ENCODE measurements around the gene CAMTA1. TPM values are rescaled to one million over a fixed set of nuclear protein-coding genes. Genes with fewer than 3 reads are reported as not detected.

CAMTA1 gene
- total RNA-seq, 1 experiment from 2014 or later: 118 TPM

DNA sequence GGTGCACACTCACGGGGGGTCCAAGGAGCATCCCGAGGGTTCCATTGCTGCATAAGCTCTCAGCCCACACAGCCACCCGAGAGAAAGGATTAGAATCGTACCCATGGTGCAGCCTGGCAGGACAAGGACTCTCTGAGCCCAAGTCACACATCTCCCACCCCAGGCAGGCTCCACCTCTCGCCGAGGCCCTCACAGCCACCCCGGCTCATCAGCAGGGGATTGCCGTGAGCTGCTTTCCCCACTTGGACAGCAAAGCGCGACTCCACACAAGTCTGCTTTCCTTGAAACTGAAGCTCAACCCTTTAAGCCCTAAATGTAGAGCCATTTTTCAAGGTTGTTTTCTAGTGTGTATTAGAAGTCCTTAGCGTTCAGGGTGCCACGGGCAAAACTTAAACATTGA, 679.5 kb downstream of the CAMTA1 start:
- peaks cover 2% of the 10 kb centered on the region; the same call in 1 of the 2 replicates for H4K20me1 ChIP-seq (ENCODE audit: insufficient read depth, low read depth, low read length)
- H3K9me2 ChIP-seq (replicated peaks; ENCODE audit: insufficient read depth, low read length): no peaks in the 10 kb centered on the region
- H3K27ac ChIP-seq (ENCODE audit: low read length): no peak overlapping the region
- DNase-seq: no peak
- H3K79me2 ChIP-seq (ENCODE audit: low read length): no peaks in the 10 kb centered on the region
- no peaks in the 10 kb centered on the region for H3K36me3 ChIP-seq (ENCODE audit: insufficient read depth, low read length)
- H3K4me1 ChIP-seq (ENCODE audit: low read length): peaks cover under 1% of the 10 kb centered on the region; the same call in 1 of the 2 replicates
- no peaks in the 10 kb centered on the region for H3K27me3 ChIP-seq (ENCODE audit: low read length)
- H3K9ac ChIP-seq (ENCODE audit: low read length): no peak overlapping the region
- H3K4me2 ChIP-seq (ENCODE audit: low read depth, low read length, poor library complexity, severe bottlenecking): no peak overlapping the region
- no peak overlapping the region for H2AFZ ChIP-seq (ENCODE audit: low read length)
- H3K9me3 ChIP-seq (ENCODE audit: low read length): no peaks in the 10 kb centered on the region
- no peak overlapping the region for H3K4me3 ChIP-seq (ENCODE audit: low read length)

DNA sequence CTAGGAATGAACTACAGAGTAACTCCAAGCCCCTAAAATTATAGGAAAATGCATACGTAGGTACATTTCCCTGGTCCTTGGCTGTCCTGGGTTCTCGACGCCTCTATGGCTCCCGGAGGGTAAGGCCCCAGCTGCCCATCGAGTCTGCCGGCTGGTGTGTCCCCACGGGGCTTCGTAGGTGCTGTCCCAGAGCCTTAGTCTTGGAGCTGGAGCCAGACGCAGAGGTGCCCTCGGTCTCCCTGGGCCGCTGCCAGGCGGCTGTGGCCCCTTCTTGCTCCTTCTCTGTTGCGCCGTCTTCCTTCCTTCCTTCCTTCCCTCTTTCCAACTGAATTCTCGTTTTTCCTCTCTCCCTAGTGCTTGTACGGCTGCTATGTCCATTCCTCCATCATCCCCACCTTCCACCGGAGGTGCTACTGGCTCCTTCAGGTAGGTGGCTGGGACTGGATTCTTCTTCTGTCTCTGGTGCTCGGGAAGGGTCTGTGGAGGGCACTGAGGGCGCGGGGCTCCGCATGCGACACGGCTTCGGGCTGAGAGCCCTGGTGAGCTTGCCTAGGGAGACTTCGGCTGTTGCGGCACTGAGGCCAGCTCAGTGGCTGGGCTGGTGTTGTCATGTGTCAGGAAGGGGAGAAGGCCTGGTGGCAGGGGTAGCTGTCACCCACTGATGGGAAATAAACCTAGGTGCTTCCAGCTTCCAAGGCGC, 682.4 kb downstream of the CAMTA1 start:
- no peaks in the 10 kb centered on the region for H3K4me1 ChIP-seq (ENCODE audit: low read length)
- H3K27me3 ChIP-seq (ENCODE audit: low read length): no peaks in the 10 kb centered on the region
- H3K9me2 ChIP-seq (replicated peaks; ENCODE audit: insufficient read depth, low read length): no peaks in the 10 kb centered on the region
- H2AFZ ChIP-seq (ENCODE audit: low read length): no peak overlapping the region
- no peak overlapping the region for H3K9ac ChIP-seq (ENCODE audit: low read length)
- no peak overlapping the region for H3K27ac ChIP-seq (ENCODE audit: low read length)
- H3K4me3 ChIP-seq (ENCODE audit: low read length): no peak overlapping the region
- DNase-seq: no peak
- no peaks in the 10 kb centered on the region for H3K79me2 ChIP-seq (ENCODE audit: low read length)
- peaks cover 7% of the 10 kb centered on the region; the same call in 1 of the 2 replicates for H4K20me1 ChIP-seq (ENCODE audit: insufficient read depth, low read depth, low read length)
- no peaks in the 10 kb centered on the region for H3K9me3 ChIP-seq (ENCODE audit: low read length)
- no peak overlapping the region for H3K4me2 ChIP-seq (ENCODE audit: low read depth, low read length, poor library complexity, severe bottlenecking)
- H3K36me3 ChIP-seq (ENCODE audit: insufficient read depth, low read length): no peaks in the 10 kb centered on the region

DNA sequence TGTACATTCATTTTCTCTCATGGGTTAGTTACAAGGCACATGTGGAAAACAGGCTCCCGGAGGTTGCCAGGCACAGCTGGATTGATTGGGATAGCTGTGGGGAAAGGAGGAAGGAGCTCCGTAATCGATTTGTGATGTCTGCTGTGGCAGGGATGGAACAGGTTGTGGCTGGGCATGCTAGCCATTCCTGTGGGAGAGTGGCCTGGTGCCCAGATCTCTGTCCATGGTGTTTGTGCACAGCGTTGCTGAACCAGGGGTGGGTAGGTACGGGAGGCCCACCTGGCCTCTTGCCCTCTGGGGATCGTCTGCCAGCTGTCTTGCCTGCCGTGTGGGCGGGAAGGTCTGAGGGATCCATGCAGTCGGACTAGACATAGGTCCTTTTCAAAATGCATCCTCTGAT, 683.0 kb downstream of the CAMTA1 start:
- H3K27ac ChIP-seq (ENCODE audit: low read length): no peak overlapping the region
- H3K9me2 ChIP-seq (replicated peaks; ENCODE audit: insufficient read depth, low read length): no peaks in the 10 kb centered on the region
- H4K20me1 ChIP-seq (ENCODE audit: insufficient read depth, low read depth, low read length): peaks cover 7% of the 10 kb centered on the region; the same call in 1 of the 2 replicates
- no peak for DNase-seq
- no peaks in the 10 kb centered on the region for H3K27me3 ChIP-seq (ENCODE audit: low read length)
- no peaks in the 10 kb centered on the region for H3K4me1 ChIP-seq (ENCODE audit: low read length)
- H3K4me3 ChIP-seq (ENCODE audit: low read length): no peak overlapping the region
- no peaks in the 10 kb centered on the region for H3K36me3 ChIP-seq (ENCODE audit: insufficient read depth, low read length)
- H3K9ac ChIP-seq (ENCODE audit: low read length): no peak overlapping the region
- H3K79me2 ChIP-seq (ENCODE audit: low read length): no peaks in the 10 kb centered on the region
- no peak overlapping the region for H3K4me2 ChIP-seq (ENCODE audit: low read depth, low read length, poor library complexity, severe bottlenecking)
- H3K9me3 ChIP-seq (ENCODE audit: low read length): no peaks in the 10 kb centered on the region
- H2AFZ ChIP-seq (ENCODE audit: low read length): no peak overlapping the region

DNA sequence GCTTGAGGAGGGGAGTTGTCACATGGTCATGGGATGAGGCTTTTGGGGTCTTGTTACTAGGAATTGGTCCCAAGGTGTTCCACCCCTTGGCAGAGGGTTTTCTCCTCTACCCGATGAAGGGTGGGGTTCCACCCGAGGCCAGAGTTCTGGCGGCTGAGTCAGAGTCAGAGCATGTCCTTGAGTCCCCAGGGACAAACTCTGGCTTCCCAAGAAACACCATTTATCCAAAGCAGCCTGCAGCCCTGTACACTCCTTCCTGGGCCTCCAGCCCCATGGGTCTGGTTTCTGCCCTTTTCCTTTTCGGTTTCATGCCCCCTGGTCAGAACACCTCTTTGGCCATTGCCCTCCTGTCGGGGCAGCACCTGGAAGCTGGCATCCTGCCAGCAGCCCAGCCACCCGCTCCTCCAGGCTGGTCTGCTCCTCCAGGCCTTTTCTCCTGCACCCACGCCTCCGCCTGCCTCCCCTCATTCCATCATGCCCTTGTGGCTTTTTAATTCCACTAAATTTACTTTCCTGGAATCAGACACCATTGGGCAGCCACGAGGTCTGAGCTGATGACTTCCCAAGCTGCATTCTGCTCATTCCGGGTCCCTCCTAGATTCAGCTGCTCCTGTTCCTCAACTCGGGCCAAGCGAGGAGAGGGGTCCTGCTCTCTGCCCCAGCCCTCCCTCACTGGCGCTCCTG, 684.1 kb downstream of the CAMTA1 start:
- H3K9ac ChIP-seq (ENCODE audit: low read length): no peak overlapping the region
- H3K4me2 ChIP-seq (ENCODE audit: low read depth, low read length, poor library complexity, severe bottlenecking): no peak overlapping the region

DNA sequence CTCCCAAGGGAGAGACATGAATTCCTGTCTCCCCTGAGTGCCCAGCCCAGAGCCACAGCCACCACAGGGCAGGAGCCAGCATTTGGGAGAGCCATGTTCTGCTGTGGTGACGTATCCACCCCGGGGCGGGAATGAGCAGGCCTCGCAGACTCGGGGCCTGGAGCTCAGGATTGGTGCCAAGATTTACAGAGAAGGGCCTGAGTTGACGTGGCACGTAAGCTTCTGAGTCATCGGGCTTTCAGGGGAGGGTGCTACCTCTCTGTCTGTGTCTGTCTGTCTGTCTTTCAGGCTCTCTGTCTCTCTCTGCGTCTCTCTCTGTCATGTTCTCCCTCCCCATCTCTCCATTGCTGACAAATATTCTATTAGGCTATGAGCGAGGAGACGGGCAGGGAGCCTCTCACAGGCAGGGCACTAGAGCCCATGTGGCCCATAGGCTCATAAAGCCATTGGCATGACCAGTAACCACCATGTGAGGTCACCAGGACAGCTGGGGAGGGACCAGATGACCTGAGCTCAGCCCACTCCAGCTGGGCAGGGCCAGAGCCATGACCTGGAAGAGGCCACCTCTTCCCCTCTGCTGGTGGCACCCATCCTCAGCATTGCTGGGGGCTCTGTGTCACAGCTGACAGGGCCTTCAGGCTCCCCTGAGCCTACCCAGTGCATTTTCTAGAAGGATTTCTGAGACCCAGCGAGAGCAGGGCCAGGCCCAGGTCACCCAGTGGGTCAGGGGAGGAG, 685.8 kb downstream of the CAMTA1 start:
- no peaks in the 10 kb centered on the region for H3K27me3 ChIP-seq (ENCODE audit: low read length)
- no peak overlapping the region for H3K27ac ChIP-seq (ENCODE audit: low read length)
- H3K9ac ChIP-seq (ENCODE audit: low read length): no peak overlapping the region
- H3K36me3 ChIP-seq (ENCODE audit: insufficient read depth, low read length): no peaks in the 10 kb centered on the region
- no peak for DNase-seq
- H2AFZ ChIP-seq (ENCODE audit: low read length): no peak overlapping the region
- no peaks in the 10 kb centered on the region for H3K4me1 ChIP-seq (ENCODE audit: low read length)
- peaks cover 13% of the 10 kb centered on the region; the same call in 1 of the 2 replicates for H4K20me1 ChIP-seq (ENCODE audit: insufficient read depth, low read depth, low read length)
- no peaks in the 10 kb centered on the region for H3K9me3 ChIP-seq (ENCODE audit: low read length)
- H3K4me3 ChIP-seq (ENCODE audit: low read length): no peak overlapping the region
- H3K9me2 ChIP-seq (replicated peaks; ENCODE audit: insufficient read depth, low read length): no peaks in the 10 kb centered on the region
- H3K4me2 ChIP-seq (ENCODE audit: low read depth, low read length, poor library complexity, severe bottlenecking): no peak overlapping the region
- no peaks in the 10 kb centered on the region for H3K79me2 ChIP-seq (ENCODE audit: low read length)

More for the DNA sequence above, 684.1 kb downstream of the CAMTA1 start:
- H3K27ac ChIP-seq (ENCODE audit: low read length): no peak overlapping the region
- no peaks in the 10 kb centered on the region for H3K79me2 ChIP-seq (ENCODE audit: low read length)
- no peaks in the 10 kb centered on the region for H3K4me1 ChIP-seq (ENCODE audit: low read length)
- peaks cover 7% of the 10 kb centered on the region; the same call in 1 of the 2 replicates for H4K20me1 ChIP-seq (ENCODE audit: insufficient read depth, low read depth, low read length)
- H3K4me3 ChIP-seq (ENCODE audit: low read length): no peak overlapping the region
- no peak overlapping the region for H2AFZ ChIP-seq (ENCODE audit: low read length)
- no peaks in the 10 kb centered on the region for H3K36me3 ChIP-seq (ENCODE audit: insufficient read depth, low read length)
- H3K27me3 ChIP-seq (ENCODE audit: low read length): no peaks in the 10 kb centered on the region
- H3K9me2 ChIP-seq (replicated peaks; ENCODE audit: insufficient read depth, low read length): no peaks in the 10 kb centered on the region
- no peaks in the 10 kb centered on the region for H3K9me3 ChIP-seq (ENCODE audit: low read length)
- no peak for DNase-seq

DNA sequence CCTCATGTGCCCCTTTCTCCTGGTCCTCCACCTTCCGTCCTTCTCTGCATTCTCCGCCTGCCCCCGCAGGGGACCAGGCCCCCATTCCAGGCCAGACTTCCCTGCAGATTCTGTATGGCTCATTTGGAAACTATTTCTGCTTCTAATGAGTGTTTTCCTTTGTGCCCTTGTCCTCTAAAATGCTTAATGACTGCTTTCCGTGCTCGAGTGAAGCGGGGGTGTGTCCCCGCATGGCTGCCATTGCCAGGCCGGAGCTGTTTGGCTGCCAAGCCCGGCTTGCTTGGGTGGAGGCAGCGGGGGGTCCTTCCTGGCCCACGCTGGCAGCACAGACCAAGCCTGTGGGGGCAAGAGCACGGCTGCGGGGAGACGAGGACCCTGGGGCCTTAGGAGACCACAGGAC, 686.6 kb downstream of the CAMTA1 start:
- no peaks in the 10 kb centered on the region for H3K36me3 ChIP-seq (ENCODE audit: insufficient read depth, low read length)
- no peak for DNase-seq
- no peak overlapping the region for H3K9ac ChIP-seq (ENCODE audit: low read length)
- H3K9me2 ChIP-seq (replicated peaks; ENCODE audit: insufficient read depth, low read length): no peaks in the 10 kb centered on the region
- peaks cover 13% of the 10 kb centered on the region; the same call in 1 of the 2 replicates for H4K20me1 ChIP-seq (ENCODE audit: insufficient read depth, low read depth, low read length)
- no peak overlapping the region for H3K4me2 ChIP-seq (ENCODE audit: low read depth, low read length, poor library complexity, severe bottlenecking)
- no peak overlapping the region for H3K4me3 ChIP-seq (ENCODE audit: low read length)
- no peak overlapping the region for H3K27ac ChIP-seq (ENCODE audit: low read length)
- H3K4me1 ChIP-seq (ENCODE audit: low read length): no peaks in the 10 kb centered on the region
- H2AFZ ChIP-seq (ENCODE audit: low read length): no peak overlapping the region
- no peaks in the 10 kb centered on the region for H3K79me2 ChIP-seq (ENCODE audit: low read length)
- no peaks in the 10 kb centered on the region for H3K27me3 ChIP-seq (ENCODE audit: low read length)
- H3K9me3 ChIP-seq (ENCODE audit: low read length): no peaks in the 10 kb centered on the region

DNA sequence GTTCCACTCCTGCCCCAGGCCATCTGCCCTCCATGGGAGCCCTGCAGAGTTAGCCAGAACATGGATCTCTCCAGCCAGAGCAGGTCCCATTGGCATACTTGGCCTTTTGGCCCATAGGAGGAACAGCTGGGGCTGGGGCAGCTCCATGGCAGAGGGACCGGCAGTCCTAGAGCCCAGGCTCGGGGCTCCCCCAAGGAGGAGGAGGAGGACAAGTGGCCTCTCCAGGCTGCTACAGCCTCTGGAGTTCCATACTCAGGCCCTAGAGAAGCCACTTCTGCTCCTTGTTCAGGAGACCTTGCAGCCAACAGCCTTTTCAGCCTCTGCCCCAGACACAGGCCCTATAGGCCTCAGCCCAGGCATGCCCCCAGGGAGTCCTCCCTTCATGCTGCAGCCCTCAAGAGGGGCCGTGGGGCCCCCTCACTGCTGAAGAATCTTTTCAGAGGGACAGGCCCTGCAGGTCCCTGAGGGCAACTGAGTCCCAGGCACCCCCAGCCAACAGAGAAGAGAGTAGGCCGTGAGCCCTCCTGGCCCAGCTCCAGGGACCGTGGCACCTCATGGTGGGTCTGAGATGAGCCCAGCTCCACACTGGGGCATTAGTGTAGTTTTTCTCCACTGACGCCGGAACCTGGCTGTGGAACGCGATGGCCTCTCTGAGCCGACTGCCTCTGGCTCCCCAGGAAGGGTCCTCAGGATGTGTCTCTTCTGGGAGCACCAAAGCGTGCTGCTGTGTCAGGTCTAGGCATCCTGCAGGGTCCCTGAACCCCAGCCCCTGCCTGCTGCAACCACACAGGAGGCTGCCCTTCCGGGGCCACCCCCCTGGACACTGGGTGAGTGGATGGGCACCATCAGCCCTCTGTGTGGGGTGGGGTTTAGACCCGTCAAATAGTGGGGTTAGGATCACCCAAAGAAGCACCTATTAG, 688.2 kb downstream of the CAMTA1 start:
- Histone ChIP-seq H3K9ac (ENCODE audit: low read length) (no peak overlapping the region), H3K27ac (ENCODE audit: low read length) (no peak overlapping the region), H3K36me3 (ENCODE audit: insufficient read depth, low read length) (no peaks in the 10 kb centered on the region), H4K20me1 (ENCODE audit: insufficient read depth, low read depth, low read length) (peaks cover 13% of the 10 kb centered on the region; the same call in 1 of the 2 replicates), H3K4me2 (ENCODE audit: low read depth, low read length, poor library complexity, severe bottlenecking) (no peak overlapping the region), H3K9me3 (ENCODE audit: low read length) (no peaks in the 10 kb centered on the region), H3K4me3 (ENCODE audit: low read length) (no peak overlapping the region), H3K4me1 (ENCODE audit: low read length) (no peaks in the 10 kb centered on the region), H2AFZ (ENCODE audit: low read length) (no peak overlapping the region), H3K79me2 (ENCODE audit: low read length) (no peaks in the 10 kb centered on the region), H3K9me2 (replicated peaks; ENCODE audit: insufficient read depth, low read length) (no peaks in the 10 kb centered on the region), H3K27me3 (ENCODE audit: low read length) (no peaks in the 10 kb centered on the region)
- DNase-seq: no peak
